ENCODE data around the gene PPAT. TPM values are rescaled to one million over a fixed set of nuclear protein-coding genes. Genes with fewer than 3 reads are reported as not detected.

Gene PPAT
- total and polyA plus RNA-seq, 2 donors (not counting 3 experiments of a cell fraction or from before 2014, with no cell fraction given): 4.3 to 25.5 TPM

- H3K4me3 ChIP-seq (replicated peaks in 1 of 3; ENCODE audit: insufficient read depth in 1 of 3, low read depth in 1 of 3, low read length in 3 of 3): no peak overlapping the region
- no peaks in the 10 kb centered on the region for H3K79me2 ChIP-seq (ENCODE audit: control insufficient read depth, insufficient read depth, low read length)
- CTCF ChIA-PET: no interaction called here
- no TSS peak for BruUV-seq (replicated peaks)
- FAIRE-seq (no peak), DNase-seq (ENCODE audit: low read depth, low spot score) (no peak)
- intact Hi-C loops (cut with micrococcal nuclease): no loop called here
- H3K4me1 ChIP-seq (ENCODE audit: control insufficient read depth, extremely low read depth, insufficient read depth, low read length): peaks cover 3% of the 10 kb centered on the region
- H3K4me2 ChIP-seq (ENCODE audit: insufficient read depth, low read length): no peak overlapping the region
- no peaks in the 10 kb centered on the region for H3K9me1 ChIP-seq (replicated peaks; ENCODE audit: control insufficient read depth, extremely low read depth, insufficient read depth, low read length)
- H3K9me3 ChIP-seq (replicated peaks; ENCODE audit: control insufficient read depth, insufficient read depth, low read length): no peaks in the 10 kb centered on the region
- H4K20me1 ChIP-seq (replicated peaks; ENCODE audit: control insufficient read depth, extremely low read depth, insufficient read depth, low read length): no peaks in the 10 kb centered on the region
- dilution Hi-C loops (cut with MboI; ENCODE audit: extremely low pct_ligation_motif_present, low sequenced_read_pairs): no loop called here
- POLR2A ChIA-PET: no interaction called here
- no peak overlapping the region for H3K27ac ChIP-seq (ENCODE audit: insufficient read depth, low read depth, low read length)
- no peak for TF ChIP-seq MYC (IDR thresholded peaks at IDR 0.05; ENCODE audit: low read depth, low read length)
- no peak for TF ChIP-seq POLR2AphosphoS5 (IDR thresholded peaks at IDR 0.05; ENCODE audit: insufficient read depth, low read depth, low read length)
- TF ChIP-seq MAX (IDR thresholded peaks at IDR 0.05; ENCODE audit: insufficient read depth, insufficient read length): no peak
- TF ChIP-seq GATA2 (IDR thresholded peaks at IDR 0.05; ENCODE audit: insufficient read depth, insufficient read length, low read depth, low read length): no peak
- TF ChIP-seq POLR2A (IDR thresholded peaks at IDR 0.05; ENCODE audit: low read depth, low read length): no peak
- TF ChIP-seq FOS (IDR thresholded peaks at IDR 0.05; ENCODE audit: borderline replicate concordance, insufficient read depth, low read length): no peak
- TF ChIP-seq JUN (IDR thresholded peaks at IDR 0.05; ENCODE audit: borderline replicate concordance, insufficient read depth, insufficient read length, low read depth): no peak
- no peak for TF ChIP-seq EZH2 (IDR thresholded peaks at IDR 0.05; ENCODE audit: borderline replicate concordance, low read depth, low read length, severe bottlenecking)
- H3K27me3 ChIP-seq (ENCODE audit: control insufficient read depth in 2 of 2, insufficient read depth in 2 of 2, low read length in 2 of 2): no peaks in the 10 kb centered on the region
- H3K9ac ChIP-seq (replicated peaks; ENCODE audit: extremely low read depth, insufficient read depth, low read length): no peak overlapping the region
- no peak overlapping the region for H2AFZ ChIP-seq (ENCODE audit: low read depth, low read length)
- H3K36me3 ChIP-seq (ENCODE audit: control insufficient read depth in 2 of 2, extremely low read depth in 1 of 2, insufficient read depth in 2 of 2, low read length in 2 of 2): no peaks in the 10 kb centered on the region
Measured at GRCh38 chr4:56372774-56373173, 62.6 kb downstream of the PPAT start.
